Activated CD8-positive, alpha-beta memory T cell treated with anti-CD3 and anti-CD28 coated beads, Interleukin-2, amount 50 U/mL, for 24 hours (primary cell): Measurements from ENCODE around the gene XIRP2.
"Not testable (repeated sequence)": the region's sequence is repeated elsewhere in the genome, so short reads cannot be mapped to it uniquely, and the experiment has no call there.

ENCODE experiments used
- DNase-seq: peaks from one replicate; pipeline ENCODE4 v3.0.0-alpha.2; 2020; ENCODE audit errors: extremely low read depth

XIRP2 gene

DNA sequence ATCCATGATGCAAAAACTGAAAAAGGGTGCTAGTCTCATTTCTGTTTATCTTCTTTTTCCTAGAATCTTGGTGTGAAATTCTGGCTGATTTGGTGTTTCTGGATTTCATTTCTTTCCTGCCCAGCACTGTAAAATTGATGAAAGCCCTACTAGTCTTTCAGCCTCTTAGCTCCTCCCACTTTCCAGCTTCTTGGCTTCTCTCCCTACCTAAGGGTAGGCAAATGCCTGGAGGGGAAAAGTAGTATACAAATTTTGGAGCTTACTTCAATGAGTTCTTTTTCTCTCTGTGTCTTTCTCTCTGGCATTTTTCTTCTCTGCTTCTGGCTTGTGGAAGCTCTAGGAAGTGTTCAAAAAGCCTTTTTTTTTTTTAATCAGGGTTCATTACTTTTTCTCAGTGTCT lies 160.5 kb downstream of the XIRP2 start:
- no peak for DNase-seq

DNA sequence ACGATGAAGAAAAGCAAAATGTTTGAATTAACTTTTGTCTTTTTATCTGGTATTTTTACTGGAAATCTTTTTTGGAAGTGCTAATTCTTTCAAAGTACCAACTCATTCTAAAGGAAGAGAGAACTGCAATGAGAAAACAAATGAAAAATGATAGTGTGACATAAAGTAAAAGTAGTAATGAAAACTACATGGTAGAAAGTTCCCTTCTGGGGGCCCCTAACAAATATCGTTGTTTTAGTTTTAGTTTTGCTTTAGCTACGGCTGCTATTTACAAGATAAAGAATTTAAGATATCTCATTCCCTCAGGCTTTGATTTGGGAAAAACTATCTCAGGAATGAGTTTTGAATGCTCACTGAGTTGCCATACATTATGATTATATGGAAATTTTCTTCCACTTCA lies 161.4 kb downstream of the XIRP2 start:
- no peak for DNase-seq

DNA sequence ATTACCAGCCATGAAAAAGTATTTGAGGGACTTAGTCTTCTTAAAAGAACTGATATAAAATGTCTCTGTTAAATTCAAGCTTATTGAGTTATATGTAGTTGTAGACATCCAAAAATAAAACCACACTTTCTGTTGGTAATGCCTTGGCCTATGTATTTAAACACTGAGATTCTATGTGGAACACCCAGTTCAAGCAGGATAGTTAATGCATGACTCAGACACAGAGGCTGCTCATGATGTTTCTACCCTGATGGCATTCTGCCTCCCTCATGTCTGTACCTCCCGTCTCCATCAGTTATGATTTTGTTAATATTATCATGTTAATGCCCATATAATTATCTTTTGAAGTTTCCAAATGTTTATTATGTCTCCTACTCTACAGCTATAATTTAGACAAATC lies 164.5 kb downstream of the XIRP2 start:
- DNase-seq: no peak

DNA sequence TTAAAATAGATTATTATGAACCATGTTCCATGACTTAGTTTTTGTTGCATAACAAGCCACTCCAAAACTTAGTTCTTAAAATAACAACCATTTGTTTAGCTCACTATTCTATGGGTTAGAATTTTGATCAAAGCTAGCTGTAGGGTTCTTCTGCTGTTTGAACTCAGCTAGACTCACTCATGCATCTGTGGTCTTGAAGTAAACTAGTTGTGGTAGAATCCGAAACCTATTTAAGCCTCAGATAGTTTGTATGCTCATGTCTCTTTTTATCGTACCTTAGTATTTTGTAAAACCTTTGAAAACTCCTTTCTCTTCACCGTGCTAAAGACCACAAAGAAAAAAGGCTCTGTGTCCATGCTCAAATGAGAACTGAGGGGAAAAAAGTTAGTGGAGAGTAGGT lies 166.6 kb downstream of the XIRP2 start:
- DNase-seq: no peak

DNA sequence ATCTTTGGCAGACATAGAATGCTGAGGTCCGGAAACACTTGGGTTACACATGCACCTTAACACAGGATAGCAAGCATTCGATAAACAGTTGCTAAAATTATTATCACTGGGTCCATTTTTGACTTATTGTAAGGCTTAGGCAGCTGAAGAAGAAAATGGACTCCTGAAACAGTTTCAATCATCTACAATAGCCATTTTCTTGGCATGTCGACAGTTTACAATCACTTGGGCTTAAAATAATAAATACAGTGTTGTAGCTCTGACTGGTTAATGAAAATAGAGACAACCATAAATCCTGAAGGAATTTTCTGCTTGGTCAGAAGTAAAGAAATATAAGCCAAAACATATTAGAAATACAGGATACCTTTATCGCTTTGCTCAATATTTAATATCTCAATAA lies 169.2 kb downstream of the XIRP2 start:
- DNase-seq: no peak

DNA sequence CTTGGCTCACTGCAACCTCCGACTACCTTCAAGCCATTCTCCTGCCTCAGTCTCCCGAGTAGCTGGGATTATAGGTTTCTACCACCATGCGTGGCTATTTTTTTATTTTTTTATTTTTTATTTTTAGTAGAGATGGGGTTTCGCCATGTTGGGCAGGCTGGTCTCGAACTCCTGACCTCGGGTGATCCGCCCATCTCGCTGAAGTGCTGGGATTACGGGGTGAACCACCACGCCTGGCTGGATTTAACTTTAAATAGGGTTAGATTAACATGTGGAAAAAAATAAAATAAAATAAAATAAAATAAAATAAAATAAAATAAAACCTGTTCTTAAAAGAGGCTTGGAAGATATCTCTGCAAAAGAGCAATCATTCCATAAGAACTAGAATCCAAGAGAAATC lies 170.9 kb downstream of the XIRP2 start:
- no peak for DNase-seq

DNA sequence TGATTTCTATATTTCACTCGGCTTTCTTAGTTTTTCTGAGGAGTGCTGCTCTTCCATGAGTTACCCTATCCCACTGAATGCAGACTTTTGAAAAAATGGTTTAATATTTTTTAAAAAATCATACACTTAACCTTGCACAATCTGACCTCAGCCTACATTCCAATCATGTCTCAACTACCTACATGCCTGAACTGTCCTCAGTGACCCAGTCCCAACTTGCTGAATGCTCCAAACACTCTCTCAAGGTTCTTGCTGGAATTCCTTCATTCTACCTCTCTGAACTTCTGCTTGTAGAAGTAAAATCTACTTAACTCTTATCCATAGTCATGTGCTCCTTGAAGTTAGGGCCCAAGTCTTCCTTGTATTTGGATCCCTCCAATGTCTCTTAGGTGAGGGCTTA lies 181.6 kb downstream of the XIRP2 start:
- DNase-seq: no peak

DNA sequence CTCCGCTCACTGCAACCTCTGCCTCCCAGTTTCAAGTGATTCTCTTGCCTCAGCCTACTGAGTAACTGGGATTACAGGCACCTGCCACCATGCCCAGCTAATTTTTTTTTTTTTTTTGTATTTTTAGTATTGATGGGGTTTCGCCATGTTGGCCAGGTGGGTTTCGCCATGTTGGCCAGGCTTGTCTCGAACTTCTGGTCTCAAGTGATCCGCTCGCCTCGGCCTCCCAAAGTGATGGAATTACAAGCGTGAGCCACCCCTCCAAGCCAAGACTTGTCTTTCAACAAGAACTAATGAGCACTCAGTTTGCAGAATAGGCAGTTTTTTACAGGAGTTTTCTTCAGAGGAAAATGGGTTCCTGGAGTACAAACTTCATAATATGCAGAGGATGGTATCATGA lies 187.4 kb downstream of the XIRP2 start:
- not testable (repeated sequence) for DNase-seq

DNA sequence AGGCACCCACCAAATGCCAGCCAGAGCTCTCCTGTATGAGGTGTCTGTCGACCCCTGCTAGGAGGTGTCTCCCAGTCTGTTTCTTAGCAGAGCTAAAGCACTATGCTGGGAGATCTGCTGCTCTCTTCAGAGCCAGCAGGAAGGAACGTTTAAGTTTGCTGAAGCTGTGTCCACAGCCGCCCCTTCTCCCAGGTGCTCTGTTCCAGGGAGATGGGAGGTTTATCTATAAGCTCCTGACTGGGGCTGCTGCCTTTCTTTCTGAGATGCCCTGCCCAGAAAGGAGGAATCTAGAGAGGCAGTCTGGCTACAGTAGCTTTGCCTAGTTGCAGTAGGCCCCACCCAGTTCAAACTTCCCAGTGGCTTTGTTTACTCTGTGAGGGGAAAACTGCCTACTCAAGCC lies 210.7 kb downstream of the XIRP2 start:
- DNase-seq: not testable (repeated sequence)

DNA sequence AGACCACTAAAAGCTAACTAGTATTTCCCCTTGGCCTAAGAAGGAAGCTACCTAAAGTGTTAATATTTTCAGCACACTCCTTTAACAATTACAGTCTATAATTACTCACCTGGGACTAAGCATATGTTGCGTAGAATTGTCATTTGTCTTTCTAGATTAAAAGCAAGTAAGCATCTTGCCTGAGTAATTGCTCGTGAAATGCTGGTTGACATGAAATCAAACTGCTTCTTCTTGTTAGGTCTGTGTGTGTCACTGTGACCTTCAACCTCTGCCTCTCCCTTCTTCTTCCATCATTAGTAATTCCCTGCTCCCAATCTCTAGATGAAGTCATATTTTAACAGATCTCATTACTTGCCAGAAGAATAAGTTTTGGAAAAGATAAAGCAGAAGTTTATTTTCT lies 212.2 kb downstream of the XIRP2 start:
- DNase-seq: no peak

DNA sequence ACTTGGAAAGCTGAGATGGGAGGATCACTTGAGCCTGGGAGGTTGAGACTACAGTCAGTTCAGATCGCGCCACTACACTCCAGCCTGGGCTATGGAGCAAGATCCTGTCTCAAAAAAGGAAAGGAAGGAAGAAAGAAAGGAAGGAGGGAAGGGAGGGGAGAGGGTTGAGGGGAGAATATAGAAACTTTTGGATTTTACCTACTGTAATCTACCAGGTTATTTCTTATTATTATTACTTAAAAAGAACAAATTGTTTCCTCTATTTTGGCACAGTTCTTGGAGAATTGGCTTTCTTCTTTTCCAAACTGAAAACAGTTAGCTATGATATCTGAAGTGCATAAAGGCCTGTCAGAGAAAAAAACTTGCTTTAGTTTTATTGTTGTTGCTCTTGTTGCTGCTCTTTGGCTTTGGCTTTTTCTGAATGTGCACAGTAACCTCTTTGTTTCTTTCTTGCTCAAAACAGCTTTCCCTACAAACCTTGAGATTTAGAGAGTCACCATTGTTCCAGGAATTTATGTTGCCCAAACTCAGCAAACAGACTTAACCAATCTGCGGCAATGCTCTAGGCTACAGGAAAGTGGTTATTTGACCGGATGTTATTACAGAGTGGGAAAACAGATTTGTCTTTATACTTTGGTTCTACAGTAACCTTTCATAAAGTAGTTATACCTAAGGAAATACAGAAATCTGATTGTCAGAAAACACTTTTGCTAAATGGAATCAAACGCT lies 214.9 kb downstream of the XIRP2 start:
- DNase-seq: no peak

DNA sequence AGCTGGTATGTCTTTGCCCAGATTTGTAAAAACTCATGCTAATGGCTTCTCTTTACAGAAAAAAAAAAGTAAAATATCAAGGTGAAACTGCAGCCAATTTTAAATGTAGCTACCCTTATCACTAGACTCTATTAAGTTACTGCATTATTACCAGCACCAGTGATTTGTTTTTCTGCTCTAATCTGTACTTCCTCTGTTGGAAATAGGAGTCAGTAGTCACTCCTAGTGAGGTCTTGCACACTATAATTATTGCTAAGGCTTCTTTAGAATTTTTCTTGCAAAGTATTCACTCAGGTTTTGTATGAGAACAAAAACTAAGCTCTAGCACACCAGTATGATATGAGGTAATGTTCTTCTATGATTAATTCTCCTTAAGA lies 215.5 kb downstream of the XIRP2 start:
- DNase-seq: no peak

DNA sequence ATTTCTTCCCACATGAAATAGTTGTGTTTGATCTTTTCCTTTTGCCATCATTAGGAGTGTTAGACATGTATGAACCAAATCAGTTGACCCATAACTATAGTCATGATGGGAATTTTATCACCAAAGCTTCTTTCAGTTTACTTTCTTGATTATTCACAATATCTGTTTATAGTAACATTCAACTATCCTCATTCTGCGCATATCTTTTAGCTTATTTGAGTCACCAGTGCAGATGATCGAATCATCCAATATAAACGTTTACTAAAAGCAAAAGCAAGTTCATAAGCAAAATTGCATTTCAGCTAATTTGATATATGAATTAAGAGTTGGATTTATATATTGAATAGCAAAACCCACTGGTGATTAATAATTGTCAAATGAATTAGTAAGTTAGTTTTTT lies 216.4 kb downstream of the XIRP2 start:
- DNase-seq: no peak

DNA sequence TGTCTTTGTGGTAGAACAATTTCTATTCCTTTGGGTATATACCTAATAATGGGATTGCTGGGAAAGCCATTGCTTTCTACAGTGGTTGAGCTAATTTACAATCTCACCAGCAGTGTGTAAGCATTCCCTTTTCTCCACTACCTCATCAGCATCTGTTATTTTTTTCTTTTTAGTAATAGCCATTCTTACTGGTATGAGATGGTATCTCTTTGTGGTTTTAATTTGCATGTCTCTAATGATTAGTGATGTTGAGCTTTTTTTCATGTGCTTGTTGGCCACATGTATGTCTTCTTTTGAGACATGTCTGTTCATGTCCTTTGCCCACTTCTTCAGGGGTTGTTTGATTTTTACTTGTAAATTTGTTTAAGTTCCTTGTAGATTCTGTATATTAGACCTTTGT lies 221.4 kb downstream of the XIRP2 start:
- not testable (repeated sequence) for DNase-seq

DNA sequence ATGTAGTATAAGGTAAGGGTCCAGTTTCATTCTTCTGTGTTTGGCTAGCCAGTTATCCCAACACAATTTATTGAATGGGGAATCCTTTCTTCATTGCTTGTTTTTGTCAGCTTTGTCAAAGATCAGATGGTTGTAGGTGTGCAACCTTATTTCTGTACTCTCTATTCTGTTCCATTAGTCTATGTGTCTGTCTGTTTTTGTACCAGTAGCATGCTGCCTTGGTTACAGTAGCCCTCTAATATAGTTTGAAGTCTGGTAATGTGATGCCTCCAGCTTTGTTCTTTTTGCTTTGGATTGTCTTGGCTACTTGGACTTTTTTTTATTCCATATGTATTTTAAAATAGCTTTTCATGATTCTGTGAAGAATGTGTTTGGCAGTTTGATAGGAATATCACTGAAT lies 222.1 kb downstream of the XIRP2 start:
- DNase-seq: no peak

DNA sequence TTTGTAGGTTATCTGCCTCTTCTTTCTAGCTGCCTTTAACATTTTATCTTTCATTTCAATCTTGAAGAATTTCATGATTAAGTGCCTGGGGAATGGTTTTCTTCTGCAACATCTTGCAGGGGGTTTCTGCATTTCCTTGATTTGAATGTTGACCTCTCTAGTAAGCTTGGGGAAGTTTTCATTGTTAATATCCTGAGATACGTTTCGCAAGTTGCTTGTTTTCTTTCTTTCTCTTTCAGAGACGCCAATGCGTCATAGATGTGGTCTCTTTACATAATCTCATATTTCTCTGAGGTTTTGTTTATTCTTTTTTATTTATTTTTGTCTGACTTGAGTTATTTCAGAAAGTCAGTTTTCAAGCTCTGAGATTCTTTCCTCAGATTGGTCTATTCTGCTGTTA lies 225.7 kb downstream of the XIRP2 start:
- DNase-seq: no peak

DNA sequence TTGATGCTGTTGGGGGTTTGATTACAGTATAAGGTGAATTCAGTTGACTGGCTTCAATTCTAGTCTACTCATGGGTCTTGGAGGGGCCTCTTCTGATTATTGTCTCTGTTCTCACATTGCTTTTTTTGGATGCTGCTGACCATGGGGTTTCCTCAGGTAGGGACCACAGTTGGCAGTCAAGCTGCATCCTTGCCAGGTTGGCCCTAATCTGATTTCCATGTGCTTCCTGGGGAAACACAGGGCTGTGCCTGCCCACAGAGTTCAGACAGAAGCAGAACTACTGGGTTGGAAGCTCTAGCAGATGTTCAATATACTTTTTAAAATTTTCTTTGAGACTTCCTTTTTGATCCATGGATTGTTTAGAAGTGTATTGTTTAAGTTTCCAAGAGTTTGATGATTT lies 227.3 kb downstream of the XIRP2 start:
- DNase-seq: no peak

DNA sequence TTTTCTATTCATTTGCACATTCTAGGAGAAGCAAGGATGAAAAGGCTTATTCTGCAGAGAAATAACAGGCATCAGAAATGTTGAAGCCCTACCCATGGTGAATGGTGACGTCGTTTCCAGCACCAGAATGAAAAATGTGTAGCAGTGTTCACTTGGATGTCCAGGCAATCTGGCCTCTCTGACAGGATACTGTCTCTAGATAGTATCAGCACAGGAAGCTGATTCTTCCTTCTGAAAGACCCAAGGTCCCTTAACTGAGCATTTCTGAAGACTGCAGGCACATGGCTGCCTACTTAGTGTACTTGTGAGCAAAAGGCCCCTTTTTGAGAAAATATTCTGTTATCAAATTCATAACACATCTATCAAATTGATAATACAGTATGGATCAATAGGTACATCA lies 234.1 kb downstream of the XIRP2 start:
- no peak for DNase-seq

DNA sequence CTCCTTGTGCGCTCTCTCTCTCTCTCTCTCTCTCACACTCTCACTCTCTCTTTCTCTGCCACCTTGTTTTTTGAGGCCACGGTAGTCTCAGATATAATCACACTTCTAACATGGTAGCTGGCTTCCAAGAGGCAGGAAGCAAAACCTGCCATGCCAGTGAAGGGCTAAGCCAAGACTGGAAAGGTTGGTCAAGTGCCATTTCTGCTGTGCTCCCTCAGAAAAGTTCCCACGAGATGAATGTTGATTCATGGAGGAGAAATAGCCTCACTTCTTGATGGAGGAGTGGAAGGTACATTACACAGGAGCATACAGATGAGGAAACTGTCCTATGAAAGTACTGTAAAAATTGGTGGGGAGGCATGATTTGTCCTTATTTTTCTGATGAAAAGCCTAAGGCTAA lies 237.9 kb downstream of the XIRP2 start:
- no peak for DNase-seq

DNA sequence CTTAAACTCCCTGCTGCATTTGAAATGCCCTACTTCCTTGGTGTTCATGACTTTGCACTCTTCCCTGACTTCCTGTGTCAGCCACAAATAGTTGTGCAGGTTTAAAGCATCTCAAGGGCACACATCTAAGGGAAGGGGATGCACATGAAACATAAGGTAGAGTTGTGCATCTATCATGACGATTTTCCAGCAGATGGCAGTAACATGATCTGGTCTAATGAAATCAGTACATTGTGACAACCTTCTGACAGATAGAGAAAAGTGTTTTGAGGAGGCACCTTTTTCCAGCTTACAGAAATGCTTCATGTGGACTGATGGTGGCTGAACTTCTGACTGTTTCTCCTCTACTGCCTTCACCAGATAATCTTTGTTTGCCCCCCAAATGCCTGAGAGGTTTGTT lies 238.9 kb downstream of the XIRP2 start:
- no peak for DNase-seq

DNA sequence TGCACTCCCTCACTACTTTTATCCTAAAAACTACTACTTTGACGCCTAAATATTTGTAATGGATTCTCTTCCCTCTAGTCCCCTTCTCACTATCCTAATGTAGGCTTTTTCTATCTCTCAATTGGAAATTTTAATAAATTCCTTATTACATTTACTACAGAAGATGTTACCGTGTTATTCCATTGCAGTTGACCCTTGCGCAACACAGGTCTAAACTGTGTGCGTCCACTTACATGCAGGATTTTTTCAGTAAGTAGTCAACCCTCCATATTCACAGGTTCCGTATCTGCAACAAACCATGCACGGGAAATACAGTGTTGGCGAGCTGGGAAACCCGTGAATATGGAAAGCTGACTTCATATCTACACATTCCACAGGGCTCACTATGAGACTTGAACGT lies 239.8 kb downstream of the XIRP2 start:
- DNase-seq: no peak

DNA sequence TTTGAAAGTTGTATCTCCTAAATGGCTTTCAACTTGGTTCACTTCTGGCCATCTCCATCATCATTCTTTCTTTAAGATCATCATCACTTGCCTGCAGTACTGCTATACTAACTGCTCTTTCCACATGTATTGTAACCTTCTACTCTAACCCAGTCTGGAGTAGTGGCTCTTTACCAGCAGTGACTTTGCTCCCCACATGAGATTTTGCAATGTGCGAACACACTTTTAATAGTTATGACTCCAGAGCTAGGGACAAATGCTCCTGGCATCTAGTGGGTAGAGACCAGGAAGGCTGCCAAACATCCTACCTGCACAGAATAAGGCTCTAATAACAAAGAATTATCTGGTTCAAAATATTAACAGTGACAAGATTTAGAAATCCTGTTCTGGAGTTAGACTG lies 243.8 kb downstream of the XIRP2 start:
- no peak for DNase-seq

DNA sequence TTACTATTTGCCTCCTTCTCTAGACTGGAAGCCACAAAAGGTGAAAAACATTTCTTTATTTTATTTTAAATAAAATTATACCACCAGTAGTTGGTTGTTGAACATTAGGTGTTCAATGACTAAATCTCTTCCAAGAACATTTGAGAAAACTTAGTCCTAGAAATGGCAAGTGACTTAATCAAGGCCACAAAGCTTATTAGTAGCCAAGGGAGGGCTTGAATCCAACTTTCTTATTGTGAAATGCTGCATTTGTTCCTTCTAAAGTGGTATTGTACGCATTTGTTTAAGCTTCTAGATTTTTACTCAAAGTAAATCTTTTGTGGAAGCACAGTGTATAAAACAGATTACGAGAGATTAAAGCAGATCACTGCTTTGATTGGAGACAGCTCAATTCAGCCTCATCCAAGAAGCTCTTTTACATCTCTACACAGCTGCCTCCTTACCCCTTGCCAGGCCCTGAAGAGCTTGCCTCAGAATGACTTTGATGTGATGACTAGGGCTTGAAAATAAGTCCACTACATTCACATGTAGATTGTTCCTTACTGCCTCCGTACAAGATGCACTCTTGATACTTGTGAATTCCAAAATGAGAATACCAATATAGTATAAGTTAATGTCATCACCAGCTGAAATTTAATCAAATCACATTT lies 244.8 kb downstream of the XIRP2 start:
- DNase-seq: no peak

DNA sequence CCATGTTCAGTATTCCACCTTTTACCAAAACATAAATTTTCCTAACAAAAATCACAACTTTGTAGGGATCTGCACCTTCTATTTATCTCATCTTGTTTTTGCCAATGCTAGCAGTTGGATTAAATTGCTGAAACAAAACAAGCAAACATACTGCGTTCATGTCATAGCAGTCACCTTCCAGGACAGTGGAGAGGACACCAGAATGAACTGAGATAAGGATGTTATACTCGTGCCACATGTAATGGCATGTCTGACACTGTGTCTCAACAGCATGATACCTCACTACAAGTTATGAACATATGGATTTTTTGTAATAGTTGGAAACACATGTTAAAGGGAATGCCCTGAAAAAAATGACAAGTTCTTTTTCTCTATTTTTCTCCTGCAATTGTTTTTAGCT lies 245.3 kb downstream of the XIRP2 start:
- DNase-seq: no peak
